Lower leg skin (tissue), 4 donors: ENCODE measurements around the gene CFAP53. TPM values are rescaled to one million over a fixed set of nuclear protein-coding genes. Genes with fewer than 3 reads are reported as not detected.

Experiments used
- DNase-seq, 2 donors: peaks; one replicate each; pipeline ENCODE4 v3.0.0-alpha.2; 2019; ENCODE audit warnings: low spot score in 2 of 2
- H3K4me3 ChIP-seq: fragments of 200-600 bp; sonication (generic); 2 replicates; pipeline ENCODE4 v1.5.1; 2017; ENCODE audit warnings: mild to moderate bottlenecking, low read depth; ENCODE audit not compliant: poor library complexity, severe bottlenecking
- CTCF ChIP-seq, 3 donors: fragments of 450-650 bp; IDR thresholded peaks; one replicate each; pipeline ENCODE4 v1.5.1; 2016; ENCODE audit warnings: antibody characterized with exemption in 3 of 3, mild to moderate bottlenecking in 3 of 3, moderate library complexity in 2 of 3
- POLR2A ChIP-seq, 2 donors: fragments of 450-650 bp; IDR thresholded peaks; one replicate each; pipeline ENCODE4 v1.6.1; 2016 to 2017; ENCODE audit warnings: antibody characterized with exemption in 2 of 2, mild to moderate bottlenecking in 1 of 2, moderate library complexity in 1 of 2
- WGBS, 2 donors: methylation state at CpG; one replicate each; pipeline ENCODE4 v1.1.5; 2018; 5-methylcytosine and 5-hydroxymethylcytosine counted together
- intact Hi-C: fragments of 100-400 bp; cut with DNase I; formaldehyde crosslinking; loops from one replicate; pipeline ENCODE4 v1.15.0; 2023; ENCODE audit warnings: low total_unique reads
- total RNA-seq, 4 donors: library from RNA; depleted of rRNA; stranded (reverse); fragments of >200 nt; gene quantifications; one replicate each; pipeline ENCODE4 v1.1.0, GENCODE V29; 2016

The CFAP53 gene
- total RNA-seq, 4 donors from 2014 or later = 0.23 to 0.37 (median 0.34) TPM; not detected in 1

DNA sequence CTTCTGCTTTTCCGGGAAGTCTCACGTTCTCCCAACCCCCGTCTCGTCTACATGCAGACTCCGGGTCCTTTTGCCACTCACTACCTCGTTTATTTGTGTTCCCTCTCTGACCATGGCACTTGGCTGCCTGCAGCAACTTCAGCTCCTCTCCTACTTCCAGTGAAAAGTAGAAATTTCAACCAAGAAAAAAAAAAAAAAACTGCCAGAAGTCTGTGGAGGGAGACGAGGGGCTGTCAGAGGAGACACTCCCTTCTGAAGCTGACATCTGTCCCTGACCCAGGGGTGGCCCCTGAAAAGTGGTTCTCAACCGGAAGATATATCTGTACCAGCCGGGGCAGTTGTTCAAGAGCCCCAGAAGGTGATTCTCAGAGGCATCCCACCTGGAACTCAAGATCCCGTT is 70.6 kb downstream of the CFAP53 start:
- DNase-seq = no peak
- TF ChIP-seq CTCF (IDR thresholded peaks at IDR 0.05) (no peak), POLR2A (IDR thresholded peaks at IDR 0.05) (no peak)
- H3K4me3 ChIP-seq = no peak overlapping the region
- 32 to 37% methylated on average over 10 of the region's 10 CpGs for WGBS, 2 donors
- intact Hi-C loops = no loop called here

DNA sequence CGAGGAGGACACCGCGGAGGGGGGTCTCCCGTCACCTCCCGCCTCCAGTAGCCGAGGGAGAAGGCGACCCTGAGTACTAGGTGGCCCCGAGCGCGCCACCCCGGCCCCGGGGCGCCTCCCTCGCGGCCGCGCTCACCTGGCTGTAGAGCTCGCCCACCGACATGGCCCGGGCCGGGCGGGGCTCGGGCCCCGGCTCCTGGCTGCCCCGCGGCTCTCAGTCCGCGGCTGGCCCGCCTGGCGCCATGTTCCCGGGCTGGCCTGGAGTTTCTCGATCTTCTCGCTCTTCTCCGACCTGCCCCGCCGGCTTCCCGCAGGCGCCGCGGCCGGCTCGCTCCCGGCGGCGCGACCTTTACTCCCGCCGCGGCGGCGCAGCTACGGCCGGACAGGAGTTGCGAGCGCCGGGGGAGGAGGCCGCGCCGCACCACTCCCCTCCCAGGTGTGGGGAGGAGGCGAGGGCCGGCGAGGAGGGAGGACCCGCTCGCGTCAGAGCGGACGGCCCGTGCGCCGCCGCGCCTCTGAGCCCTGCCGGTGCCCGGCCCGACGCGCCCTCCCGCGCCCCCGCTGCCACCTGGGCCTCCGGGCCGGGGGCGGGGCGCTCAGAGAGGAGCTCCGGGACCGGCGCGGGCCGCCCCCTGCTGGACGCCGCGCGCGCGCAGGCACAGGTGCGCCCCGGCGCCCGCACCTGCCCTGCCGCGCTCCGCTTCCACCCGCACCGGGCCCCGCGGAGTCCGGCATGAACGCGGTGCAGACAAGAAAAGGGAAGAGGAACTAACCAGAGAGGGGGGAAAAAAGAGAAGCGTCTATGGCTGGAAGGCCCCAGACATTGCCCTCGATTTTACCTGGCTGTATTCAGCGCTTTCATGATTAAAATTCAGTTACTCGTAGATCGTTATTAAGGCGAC is 71.4 kb downstream of the CFAP53 start, which contains the start of gene MYO5B:
Gene MYO5B, minus strand, starts transcription at position 517 of the 902 bp plus-strand sequence. Its CDS starts 354 bp downstream, at position 163.
- H3K4me3 ChIP-seq = peak within 1 kb of the TSS; percentile 51
- no peak for DNase-seq
- 1% methylated on average over 57 to 63 of the region's 115 CpGs for WGBS, 2 donors
- no peak for TF ChIP-seq CTCF (IDR thresholded peaks at IDR 0.05)
- TF ChIP-seq POLR2A (IDR thresholded peaks at IDR 0.05) = no peak
- intact Hi-C loops = no loop called here

- peak overlapping the region; percentile 51 for H3K4me3 ChIP-seq
- intact Hi-C loops = no loop called here
- DNase-seq = no peak
- 2% methylated on average over 45 to 65 of the region's 68 CpGs for WGBS, 2 donors
- TF ChIP-seq POLR2A (IDR thresholded peaks at IDR 0.05) (no peak), CTCF (IDR thresholded peaks at IDR 0.05) (no peak)
These were observed 72.3 kb downstream of the CFAP53 start for GRCh38 chr18:50193796-50194630.

- no peak for TF ChIP-seq CTCF (IDR thresholded peaks at IDR 0.05)
- no peak for TF ChIP-seq POLR2A (IDR thresholded peaks at IDR 0.05)
- WGBS, 2 donors = 3 to 9% methylated on average over 23 to 31 of the region's 31 CpGs
- no peak overlapping the region for H3K4me3 ChIP-seq
- intact Hi-C loops = no loop called here
- DNase-seq = no peak
These were observed 73.1 kb downstream of the CFAP53 start for GRCh38 chr18:50192995-50193795.

- TF ChIP-seq POLR2A (IDR thresholded peaks at IDR 0.05) = no peak
- no peak for TF ChIP-seq CTCF (IDR thresholded peaks at IDR 0.05)
- WGBS, 2 donors = 26 to 31% methylated on average over 1 of the region's 1 CpG
- intact Hi-C loops = no loop called here
- DNase-seq = no peak
- H3K4me3 ChIP-seq = no peak overlapping the region
These were observed 75.4 kb downstream of the CFAP53 start for GRCh38 chr18:50190926-50191325.
